Skeletal muscle tissue (tissue), 4 donors: Measurements from ENCODE around the gene FOXE3. TPM values are rescaled to one million over a fixed set of nuclear protein-coding genes. Genes with fewer than 3 reads are reported as not detected.

Experiments
- H3K27ac ChIP-seq: one replicate; pipeline ENCODE4 v1.7.0; 2013; ENCODE audit warnings: mild to moderate bottlenecking, low read depth, low read length, inconsistent platforms
- H3K27me3 ChIP-seq, 3 donors: one replicate each; pipeline ENCODE4 v1.7.0; 2013; ENCODE audit warnings: low read length in 3 of 3; ENCODE audit not compliant: control insufficient read depth in 3 of 3, insufficient read depth in 3 of 3
- H3K36me3 ChIP-seq, 3 donors: one replicate each; pipeline ENCODE4 v1.7.0; 2013; ENCODE audit warnings: low read length in 3 of 3; ENCODE audit not compliant: control insufficient read depth in 3 of 3, insufficient read depth in 3 of 3
- H3K4me1 ChIP-seq, 3 donors: one replicate each; pipeline ENCODE4 v1.7.0; 2013; ENCODE audit warnings: low read length in 3 of 3, mild to moderate bottlenecking in 3 of 3; ENCODE audit not compliant: control insufficient read depth in 3 of 3, insufficient read depth in 3 of 3
- H3K4me3 ChIP-seq, 3 donors: one replicate each; pipeline ENCODE4 v1.7.0; 2013; ENCODE audit warnings: low read length in 3 of 3
- H3K9ac ChIP-seq, 3 donors: one replicate each; pipeline ENCODE4 v1.7.0; 2013; ENCODE audit warnings: low read length in 3 of 3, mild to moderate bottlenecking in 3 of 3, moderate library complexity in 2 of 3, low read depth in 1 of 3
- H3K9me3 ChIP-seq, 3 donors: one replicate each; pipeline ENCODE4 v1.7.0; 2013; ENCODE audit warnings: low read length in 3 of 3; ENCODE audit not compliant: control insufficient read depth in 3 of 3
- total RNA-seq: library from RNA; depleted of rRNA; stranded (reverse); fragments of >200 nt; gene quantifications from one replicate; pipeline ENCODE4 v1.2.3, GENCODE V29; 2014
- donor health status: Osteomylitis.

Gene FOXE3
- total RNA-seq, 1 donor from 2014 or later = not detected

GRCh38 chr1:47438165-47439016, 22.3 kb downstream of the FOXE3 start:
- peaks cover 12 to 25% (median 24%) of the 10 kb centered on the region in 3 donors for H3K4me1 ChIP-seq
- no peaks in the 10 kb centered on the region for H3K9me3 ChIP-seq
- no peaks in the 10 kb centered on the region for H3K36me3 ChIP-seq
- no peak overlapping the region for H3K9ac ChIP-seq
- no peak overlapping the region for H3K27ac ChIP-seq
- H3K27me3 ChIP-seq = peaks cover 75 to 81% (median 79%) of the 10 kb centered on the region in 3 donors
- peak overlapping the region in 2 of 3 donors; percentile 49 to 86 for H3K4me3 ChIP-seq

GRCh38 chr1:47439017-47439818, 23.1 kb downstream of the FOXE3 start:
- no peak overlapping the region for H3K27ac ChIP-seq
- no peak overlapping the region for H3K4me3 ChIP-seq
- no peak overlapping the region for H3K9ac ChIP-seq
- peaks cover 11 to 23% (median 18%) of the 10 kb centered on the region in 3 donors for H3K4me1 ChIP-seq
- H3K9me3 ChIP-seq = no peaks in the 10 kb centered on the region
- peaks cover 75 to 82% (median 79%) of the 10 kb centered on the region in 3 donors for H3K27me3 ChIP-seq
- no peaks in the 10 kb centered on the region for H3K36me3 ChIP-seq

GRCh38 chr1:47439819-47440598, 23.9 kb downstream of the FOXE3 start:
- H3K27me3 ChIP-seq = peaks cover 75 to 82% (median 79%) of the 10 kb centered on the region in 3 donors
- H3K36me3 ChIP-seq = no peaks in the 10 kb centered on the region
- no peaks in the 10 kb centered on the region for H3K9me3 ChIP-seq
- H3K4me3 ChIP-seq = no peak overlapping the region
- H3K27ac ChIP-seq = no peak overlapping the region
- no peak overlapping the region for H3K9ac ChIP-seq
- peaks cover 15 to 23% (median 18%) of the 10 kb centered on the region in 3 donors for H3K4me1 ChIP-seq

- Histone ChIP-seq H3K9me3 (no peaks in the 10 kb centered on the region), H3K4me1 (peaks cover 16 to 26% (median 22%) of the 10 kb centered on the region in 3 donors), H3K4me3 (no peak overlapping the region), H3K27me3 (peaks cover 74 to 83% (median 81%) of the 10 kb centered on the region in 3 donors), H3K36me3 (no peaks in the 10 kb centered on the region), H3K27ac (no peak overlapping the region), H3K9ac (no peak overlapping the region)
Observed at GRCh38 chr1:47440599-47441081, 24.6 kb downstream of the FOXE3 start.

- Histone ChIP-seq H3K27me3 (peaks cover 74 to 83% (median 81%) of the 10 kb centered on the region in 3 donors), H3K4me3 (no peak overlapping the region), H3K9ac (no peak overlapping the region), H3K27ac (no peak overlapping the region), H3K36me3 (no peaks in the 10 kb centered on the region), H3K9me3 (no peaks in the 10 kb centered on the region), H3K4me1 (peaks cover 13 to 20% (median 17%) of the 10 kb centered on the region in 3 donors)
Observed at GRCh38 chr1:47441450-47442106, 25.5 kb downstream of the FOXE3 start.

- Histone ChIP-seq H3K36me3 (no peaks in the 10 kb centered on the region), H3K9me3 (no peaks in the 10 kb centered on the region), H3K27ac (no peak overlapping the region), H3K27me3 (peaks cover 75 to 85% (median 81%) of the 10 kb centered on the region in 3 donors), H3K9ac (no peak overlapping the region), H3K4me1 (peaks cover 9 to 14% (median 12%) of the 10 kb centered on the region in 3 donors), H3K4me3 (no peak overlapping the region)
Observed at GRCh38 chr1:47442202-47442601, 26.1 kb downstream of the FOXE3 start.

GRCh38 chr1:47442842-47443529, 26.9 kb downstream of the FOXE3 start:
- Histone ChIP-seq H3K9ac (no peak overlapping the region), H3K27me3 (peaks cover 80 to 90% (median 85%) of the 10 kb centered on the region in 3 donors)

GRCh38 chr1:47443530-47444296, 27.6 kb downstream of the FOXE3 start:
- Histone ChIP-seq H3K4me3 (peak overlapping the region in 1 of 3 donors; percentile 49), H3K9me3 (no peaks in the 10 kb centered on the region), H3K27me3 (peaks cover 87 to 92% (median 88%) of the 10 kb centered on the region in 3 donors), H3K27ac (no peak overlapping the region), H3K9ac (no peak overlapping the region), H3K36me3 (no peaks in the 10 kb centered on the region), H3K4me1 (peaks cover 9 to 13% (median 12%) of the 10 kb centered on the region in 3 donors)

More at GRCh38 chr1:47442842-47443529, 26.9 kb downstream of the FOXE3 start:
- H3K36me3 ChIP-seq = no peaks in the 10 kb centered on the region
- no peak overlapping the region for H3K27ac ChIP-seq
- H3K4me3 ChIP-seq = no peak overlapping the region
- H3K9me3 ChIP-seq = no peaks in the 10 kb centered on the region
- peaks cover 9 to 13% (median 12%) of the 10 kb centered on the region in 3 donors for H3K4me1 ChIP-seq
